Measurements from ENCODE around the gene ARSB. TPM values are rescaled to one million over a fixed set of nuclear protein-coding genes. Genes with fewer than 3 reads are reported as not detected.

The ARSB gene
- total RNA-seq, 1 donor from 2014 or later, result 16.7 TPM

- H3K4me3 ChIP-seq (ENCODE audit: low read depth, low read length), result no peak overlapping the region
- DNase-seq (ENCODE audit: low read depth), result no peak
- TF ChIP-seq CTCF (conservative IDR thresholded peaks at IDR 0.05; ENCODE audit: low read depth, low read length), result peak; percentile 11
Measured at GRCh38 chr5:79011219-79011836, 26.2 kb upstream of the ARSB start.

GRCh38 chr5:79008362-79008761 is 23.3 kb upstream of the ARSB start:
- H3K4me3 ChIP-seq (ENCODE audit: low read depth, low read length), result no peak overlapping the region
- no peak for DNase-seq (ENCODE audit: low read depth)
- no peak for TF ChIP-seq CTCF (conservative IDR thresholded peaks at IDR 0.05; ENCODE audit: low read depth, low read length)

GRCh38 chr5:79007872-79008271 is 22.8 kb upstream of the ARSB start:
- DNase-seq (ENCODE audit: low read depth), result no peak
- TF ChIP-seq CTCF (conservative IDR thresholded peaks at IDR 0.05; ENCODE audit: low read depth, low read length), result no peak
- H3K4me3 ChIP-seq (ENCODE audit: low read depth, low read length), result no peak overlapping the region

GRCh38 chr5:79005936-79006631 is 21.0 kb upstream of the ARSB start:
- TF ChIP-seq CTCF (conservative IDR thresholded peaks at IDR 0.05; ENCODE audit: low read depth, low read length), result no peak

GRCh38 chr5:79005151-79005550 is 20.0 kb upstream of the ARSB start:
- no peak for TF ChIP-seq CTCF (conservative IDR thresholded peaks at IDR 0.05; ENCODE audit: low read depth, low read length)
- no peak for DNase-seq (ENCODE audit: low read depth)
- no peak overlapping the region for H3K4me3 ChIP-seq (ENCODE audit: low read depth, low read length)

More at GRCh38 chr5:79005936-79006631, 21.0 kb upstream of the ARSB start:
- DNase-seq (ENCODE audit: low read depth), result no peak
- no peak overlapping the region for H3K4me3 ChIP-seq (ENCODE audit: low read depth, low read length)

GRCh38 chr5:79002374-79002773 is 17.3 kb upstream of the ARSB start:
- no peak for TF ChIP-seq CTCF (conservative IDR thresholded peaks at IDR 0.05; ENCODE audit: low read depth, low read length)
- DNase-seq (ENCODE audit: low read depth), result no peak

GRCh38 chr5:79001471-79001870 is 16.4 kb upstream of the ARSB start:
- no peak for DNase-seq (ENCODE audit: low read depth)
- no peak for TF ChIP-seq CTCF (conservative IDR thresholded peaks at IDR 0.05; ENCODE audit: low read depth, low read length)
- no peak overlapping the region for H3K4me3 ChIP-seq (ENCODE audit: low read depth, low read length)

More at GRCh38 chr5:79002374-79002773, 17.3 kb upstream of the ARSB start:
- no peak overlapping the region for H3K4me3 ChIP-seq (ENCODE audit: low read depth, low read length)

Data from epithelial cell of proximal tubule (primary cell).